Ovary (tissue), 9 donors: ENCODE results near the gene XYLT1. TPM values are rescaled to one million over a fixed set of nuclear protein-coding genes. Genes with fewer than 3 reads are reported as not detected.

Source experiments
- DNase-seq, 5 donors: peaks; one replicate each; pipeline ENCODE4 v3.0.0-alpha.2; 2019 to 2020
- H3K27ac ChIP-seq, 2 donors: fragments of 200-600 bp; one replicate each; pipeline versions ENCODE4 v1.5.1 to v1.8.0; 2019 to 2022
- H3K27me3 ChIP-seq: fragments of 200-600 bp; one replicate; pipeline ENCODE4 v1.8.0; 2022
- H3K36me3 ChIP-seq: fragments of 200-600 bp; sonication (generic); one replicate; pipeline ENCODE4 v1.5.1; 2019
- H3K4me1 ChIP-seq: one replicate; pipeline ENCODE4 v1.8.1; 2013; ENCODE audit warnings: mild to moderate bottlenecking, moderate library complexity; ENCODE audit not compliant: insufficient read depth
- H3K4me3 ChIP-seq: fragments of 200-600 bp; sonication (generic); one replicate; pipeline ENCODE4 v1.5.1; 2017
- H3K9me3 ChIP-seq, 2 donors: fragments of 200-600 bp in 1 of 2; sonication (generic) in 1 of 2; one replicate each; pipeline versions ENCODE4 v1.5.1 to v1.8.1; 2013 to 2019; ENCODE audit warnings: mild to moderate bottlenecking in 1 of 2, moderate library complexity in 1 of 2
- EP300 ChIP-seq: sonication (generic); formaldehyde crosslinking; IDR thresholded peaks from one replicate; pipeline ENCODE4 v1.6.1; 2017; ENCODE audit warnings: antibody characterized with exemption
- POLR2A ChIP-seq: fragments of 450-650 bp; IDR thresholded peaks from one replicate; pipeline ENCODE4 v1.6.1; 2017; ENCODE audit warnings: antibody characterized with exemption, mild to moderate bottlenecking, moderate library complexity
- WGBS, 3 donors: extraction: QIAGEN DNeasy Blood & Tissue Kit in 1 of 3; methylation state at CpG; one replicate each; pipeline versions ENCODE4 v1.1.5 to v1.1.7; 2013 to 2017; 5-methylcytosine and 5-hydroxymethylcytosine counted together
- intact Hi-C, 4 donors: fragments of 100-400 bp; cut with DNase I; formaldehyde crosslinking; loops; one replicate each; pipeline versions ENCODE4 v1.11.0 to v1.15.1; 2022 to 2023
- polyA plus RNA-seq, 2 donors: library from polyadenylated mRNA; stranded (reverse); fragments of 200-250 nt in 1 of 2; fragments of 350-450 nt in 1 of 2; fragmentation: Illumina TruSeq in 1 of 2; extraction: RNeasy Lipid Tissue Mini Kit (QIAGEN cat#74804) in 1 of 2; gene quantifications; one replicate each; pipeline ENCODE4 v1.2.3, GENCODE V29; 2013 to 2014
- total RNA-seq, 7 donors: library from RNA; depleted of rRNA in 2 of 7; stranded (reverse); fragments of >200 nt in 2 of 7; fragmentation: NEBNext Ultra II Directional in 3 of 7; extraction: Animal tissue kit (Norgen Biotek cat#: 25700) in 3 of 7; gene quantifications; one replicate each; pipeline versions ENCODE4 v1.1.0 to v1.2.4, GENCODE V29; 2016 to 2023
- TF ChIP-seq, protein P1 (sequence below), 3 donors: fragments of 450-650 bp in 2 of 3; fragments of 200-600 bp in 1 of 3; IDR thresholded peaks; one replicate each; pipeline versions ENCODE4 v1.5.1 to v1.8.0; 2016 to 2022; ENCODE audit warnings: antibody characterized with exemption in 3 of 3, mild to moderate bottlenecking in 1 of 3
- donor health status: DM: no; HTN: no; CAD: no; lungs with moderate emphysema.
- donor health status: DM: no; HTN: no; CAD: no.
- donor health status: Bipolar disorder and iron deficiency.
- donor health status: DM: yes; HTN: yes; CAD: no.
- donor health status: DM: no; HTN: no; CAD: no.
- donor health status: DM: yes; HTN: yes; CAD: no.

Gene XYLT1
- total and polyA plus RNA-seq, 9 donors: 3.2 to 38.0 (median 17.3) TPM

DNA sequence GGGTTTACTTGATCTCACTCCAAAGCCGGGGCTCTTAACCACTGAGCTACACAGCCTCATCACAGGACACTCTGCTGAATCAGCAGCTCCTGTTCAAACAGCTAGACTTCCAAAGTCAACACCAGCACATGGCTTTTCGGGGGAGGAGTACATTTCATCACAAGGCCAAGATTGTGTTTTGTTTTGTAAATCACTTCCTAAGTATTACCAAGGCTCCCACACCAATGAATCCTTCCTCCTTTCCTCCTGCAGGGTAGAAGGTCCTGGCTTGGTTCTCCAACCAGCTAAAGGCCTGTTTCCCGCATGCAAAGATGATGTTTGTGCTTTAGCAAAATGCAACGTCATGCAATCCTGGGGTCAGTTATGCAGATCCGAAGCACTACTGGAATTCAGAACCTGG, 152.5 kb downstream of the XYLT1 start:
- Histone ChIP-seq H3K4me1 (peaks cover 9% of the 10 kb centered on the region), H3K4me3 (no peak overlapping the region), H3K27ac (no peak overlapping the region), H3K36me3 (no peaks in the 10 kb centered on the region), H3K27me3 (no peaks in the 10 kb centered on the region), H3K9me3 (no peaks in the 10 kb centered on the region)
- intact Hi-C loops: loop anchor here in 1 of 4 donors (10.0 kb wide), 1 partner anchor 87 kb away; no protein-coding TSS in a partner anchor
- WGBS, 3 donors: 6 to 28% (median 14%) methylated on average over 5 of the region's 5 CpGs
- TF ChIP-seq, protein P1, sequence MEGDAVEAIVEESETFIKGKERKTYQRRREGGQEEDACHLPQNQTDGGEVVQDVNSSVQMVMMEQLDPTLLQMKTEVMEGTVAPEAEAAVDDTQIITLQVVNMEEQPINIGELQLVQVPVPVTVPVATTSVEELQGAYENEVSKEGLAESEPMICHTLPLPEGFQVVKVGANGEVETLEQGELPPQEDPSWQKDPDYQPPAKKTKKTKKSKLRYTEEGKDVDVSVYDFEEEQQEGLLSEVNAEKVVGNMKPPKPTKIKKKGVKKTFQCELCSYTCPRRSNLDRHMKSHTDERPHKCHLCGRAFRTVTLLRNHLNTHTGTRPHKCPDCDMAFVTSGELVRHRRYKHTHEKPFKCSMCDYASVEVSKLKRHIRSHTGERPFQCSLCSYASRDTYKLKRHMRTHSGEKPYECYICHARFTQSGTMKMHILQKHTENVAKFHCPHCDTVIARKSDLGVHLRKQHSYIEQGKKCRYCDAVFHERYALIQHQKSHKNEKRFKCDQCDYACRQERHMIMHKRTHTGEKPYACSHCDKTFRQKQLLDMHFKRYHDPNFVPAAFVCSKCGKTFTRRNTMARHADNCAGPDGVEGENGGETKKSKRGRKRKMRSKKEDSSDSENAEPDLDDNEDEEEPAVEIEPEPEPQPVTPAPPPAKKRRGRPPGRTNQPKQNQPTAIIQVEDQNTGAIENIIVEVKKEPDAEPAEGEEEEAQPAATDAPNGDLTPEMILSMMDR (IDR thresholded peaks at IDR 0.05): no peak
- TF ChIP-seq EP300 (no peak), POLR2A (no peak)
- peak in 2 of 5 donors; percentile 37 to 60 for DNase-seq

DNA sequence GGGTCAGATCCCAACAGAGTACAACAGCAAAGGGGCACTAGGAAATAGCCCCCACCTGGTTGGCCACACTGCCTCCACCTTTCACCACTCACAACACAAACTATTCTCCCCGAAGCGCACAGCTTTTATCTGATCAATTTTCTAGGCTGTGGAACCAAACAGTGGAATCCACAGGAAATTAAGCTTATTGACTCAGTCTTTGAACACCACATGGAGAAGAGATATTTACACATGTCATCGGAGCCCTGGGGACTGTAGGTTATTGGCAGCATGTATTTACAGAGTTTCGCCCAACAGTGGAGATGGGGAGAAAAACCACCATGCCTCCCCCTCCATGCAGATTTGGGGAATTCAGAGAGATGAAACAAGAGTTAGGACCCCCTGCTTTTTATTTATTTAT, 154.8 kb downstream of the XYLT1 start:
- H3K36me3 ChIP-seq: no peaks in the 10 kb centered on the region
- no peak for DNase-seq
- no peak overlapping the region for H3K27ac ChIP-seq
- H3K27me3 ChIP-seq: no peaks in the 10 kb centered on the region
- no peak for TF ChIP-seq EP300
- TF ChIP-seq, protein P1 (IDR thresholded peaks at IDR 0.05): no peak
- TF ChIP-seq POLR2A: no peak
- 93 to 96% (median 93%) methylated on average over 4 of the region's 4 CpGs for WGBS, 3 donors
- intact Hi-C loops: loop anchor here in 1 of 4 donors (10.0 kb wide), 1 partner anchor 89 kb away; no protein-coding TSS in a partner anchor
- H3K4me3 ChIP-seq: no peak overlapping the region
- H3K9me3 ChIP-seq: no peaks in the 10 kb centered on the region
- H3K4me1 ChIP-seq: peaks cover 15% of the 10 kb centered on the region

DNA sequence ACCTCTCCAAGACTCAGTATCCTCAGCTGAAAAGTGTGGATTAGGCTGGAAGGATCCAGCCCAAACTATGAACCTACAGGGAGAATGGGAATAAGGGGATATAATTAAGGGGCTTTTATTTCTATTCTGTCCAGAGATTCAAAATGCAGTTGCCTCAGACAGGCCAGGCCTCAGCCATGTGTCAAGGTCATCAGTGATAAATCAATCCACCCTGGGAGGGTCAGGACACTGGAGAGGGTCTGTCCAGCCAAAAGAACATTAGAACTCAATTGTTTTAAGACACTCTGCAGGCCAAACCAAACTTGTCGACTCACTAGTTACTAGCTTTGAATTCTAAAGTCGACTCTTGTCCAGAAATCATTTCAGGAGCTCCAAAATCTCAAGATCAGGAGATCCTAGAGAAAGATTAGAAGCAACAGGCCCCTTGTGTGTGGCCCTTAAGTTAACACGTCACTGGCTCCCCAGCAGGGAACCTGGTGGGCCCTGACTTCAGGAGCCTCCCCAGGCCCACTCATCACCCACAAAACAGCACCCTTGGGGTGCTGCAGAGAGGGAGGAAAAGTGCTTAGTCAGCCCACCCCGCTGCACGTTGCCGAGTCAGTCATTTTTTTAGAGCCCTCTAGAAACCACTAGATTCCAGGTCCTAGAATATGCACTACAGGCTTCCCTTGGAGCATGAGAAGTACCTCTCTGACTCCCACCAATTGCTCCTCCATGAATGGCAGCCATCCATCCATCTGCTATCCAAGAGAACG, 156.8 kb downstream of the XYLT1 start:
- WGBS, 3 donors: 70 to 76% (median 73%) methylated on average over 7 of the region's 7 CpGs
- H3K4me1 ChIP-seq: peaks cover 15% of the 10 kb centered on the region

DNA sequence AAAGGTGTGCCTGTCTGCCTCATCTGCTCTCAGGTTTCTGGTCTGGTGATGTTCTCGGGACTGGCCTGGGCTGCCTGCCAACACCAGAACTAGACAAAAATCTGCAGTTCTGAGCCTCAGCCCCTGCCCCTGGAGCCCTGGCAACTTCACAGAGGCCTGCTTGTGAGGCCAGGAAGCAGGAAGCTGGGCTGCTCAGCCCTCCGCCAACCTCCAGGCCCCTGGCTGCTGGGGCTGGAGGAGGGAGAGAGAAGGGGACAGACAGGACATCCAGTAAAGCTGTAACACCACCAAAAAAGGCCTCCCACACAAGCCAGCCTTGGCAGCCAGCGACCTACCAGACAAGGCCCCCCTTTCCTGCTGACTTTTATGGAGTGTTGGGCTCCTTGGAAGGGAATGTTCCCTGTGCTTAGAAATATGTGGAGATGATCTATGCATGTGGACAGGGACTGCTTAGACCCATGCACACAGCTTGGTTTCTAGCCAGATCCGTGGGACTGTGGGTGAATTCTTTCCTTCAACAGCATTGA, 157.6 kb downstream of the XYLT1 start:
- Histone ChIP-seq H3K27me3 (no peaks in the 10 kb centered on the region), H3K4me3 (no peak overlapping the region), H3K36me3 (no peaks in the 10 kb centered on the region), H3K27ac (peak overlapping the region in 1 of 2 donors; percentile 54), H3K4me1 (peaks cover 12% of the 10 kb centered on the region), H3K9me3 (no peaks in the 10 kb centered on the region)
- TF ChIP-seq EP300 (no peak), POLR2A (no peak)
- TF ChIP-seq, protein P1 (IDR thresholded peaks at IDR 0.05): no peak
- DNase-seq: peak; percentile 50 to 86 (median 69)
- intact Hi-C loops: loop anchor here in 1 of 4 donors (10.0 kb wide), 1 partner anchor 92 kb away; no protein-coding TSS in a partner anchor
- WGBS, 3 donors: 10 to 13% (median 11%) methylated on average over 3 to 4 of the region's 4 CpGs

More for the DNA sequence above, 156.8 kb downstream of the XYLT1 start:
- DNase-seq: no peak
- Histone ChIP-seq H3K4me3 (no peak overlapping the region), H3K27ac (peak overlapping the region in 1 of 2 donors; percentile 54), H3K9me3 (no peaks in the 10 kb centered on the region), H3K36me3 (no peaks in the 10 kb centered on the region), H3K27me3 (no peaks in the 10 kb centered on the region)
- TF ChIP-seq EP300 (no peak), POLR2A (no peak)
- TF ChIP-seq, protein P1 (IDR thresholded peaks at IDR 0.05): no peak
- intact Hi-C loops: loop anchor here in 1 of 4 donors (10.0 kb wide), 1 partner anchor 91 kb away; no protein-coding TSS in a partner anchor
